GM19397 (cell line): ENCODE data around the gene GALNT5.
A peak's percentile ranks its signal among the peaks of the same experiment; 100 is the strongest.
"Not testable (repeated sequence)": the region's sequence is repeated elsewhere in the genome, so short reads cannot be mapped to it uniquely, and the experiment has no call there.

Experiments
- ATAC-seq: cut with Tn5 transposase; IDR thresholded peaks from one replicate; pipeline ENCODE4 v1.9.1; 2021; ENCODE audit warnings: mild to moderate bottlenecking, moderate library complexity; ENCODE audit not compliant: unreplicated experiment

Gene GALNT5, protein sequence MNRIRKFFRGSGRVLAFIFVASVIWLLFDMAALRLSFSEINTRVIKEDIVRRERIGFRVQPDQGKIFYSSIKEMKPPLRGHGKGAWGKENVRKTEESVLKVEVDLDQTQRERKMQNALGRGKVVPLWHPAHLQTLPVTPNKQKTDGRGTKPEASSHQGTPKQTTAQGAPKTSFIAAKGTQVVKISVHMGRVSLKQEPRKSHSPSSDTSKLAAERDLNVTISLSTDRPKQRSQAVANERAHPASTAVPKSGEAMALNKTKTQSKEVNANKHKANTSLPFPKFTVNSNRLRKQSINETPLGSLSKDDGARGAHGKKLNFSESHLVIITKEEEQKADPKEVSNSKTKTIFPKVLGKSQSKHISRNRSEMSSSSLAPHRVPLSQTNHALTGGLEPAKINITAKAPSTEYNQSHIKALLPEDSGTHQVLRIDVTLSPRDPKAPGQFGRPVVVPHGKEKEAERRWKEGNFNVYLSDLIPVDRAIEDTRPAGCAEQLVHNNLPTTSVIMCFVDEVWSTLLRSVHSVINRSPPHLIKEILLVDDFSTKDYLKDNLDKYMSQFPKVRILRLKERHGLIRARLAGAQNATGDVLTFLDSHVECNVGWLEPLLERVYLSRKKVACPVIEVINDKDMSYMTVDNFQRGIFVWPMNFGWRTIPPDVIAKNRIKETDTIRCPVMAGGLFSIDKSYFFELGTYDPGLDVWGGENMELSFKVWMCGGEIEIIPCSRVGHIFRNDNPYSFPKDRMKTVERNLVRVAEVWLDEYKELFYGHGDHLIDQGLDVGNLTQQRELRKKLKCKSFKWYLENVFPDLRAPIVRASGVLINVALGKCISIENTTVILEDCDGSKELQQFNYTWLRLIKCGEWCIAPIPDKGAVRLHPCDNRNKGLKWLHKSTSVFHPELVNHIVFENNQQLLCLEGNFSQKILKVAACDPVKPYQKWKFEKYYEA

DNA sequence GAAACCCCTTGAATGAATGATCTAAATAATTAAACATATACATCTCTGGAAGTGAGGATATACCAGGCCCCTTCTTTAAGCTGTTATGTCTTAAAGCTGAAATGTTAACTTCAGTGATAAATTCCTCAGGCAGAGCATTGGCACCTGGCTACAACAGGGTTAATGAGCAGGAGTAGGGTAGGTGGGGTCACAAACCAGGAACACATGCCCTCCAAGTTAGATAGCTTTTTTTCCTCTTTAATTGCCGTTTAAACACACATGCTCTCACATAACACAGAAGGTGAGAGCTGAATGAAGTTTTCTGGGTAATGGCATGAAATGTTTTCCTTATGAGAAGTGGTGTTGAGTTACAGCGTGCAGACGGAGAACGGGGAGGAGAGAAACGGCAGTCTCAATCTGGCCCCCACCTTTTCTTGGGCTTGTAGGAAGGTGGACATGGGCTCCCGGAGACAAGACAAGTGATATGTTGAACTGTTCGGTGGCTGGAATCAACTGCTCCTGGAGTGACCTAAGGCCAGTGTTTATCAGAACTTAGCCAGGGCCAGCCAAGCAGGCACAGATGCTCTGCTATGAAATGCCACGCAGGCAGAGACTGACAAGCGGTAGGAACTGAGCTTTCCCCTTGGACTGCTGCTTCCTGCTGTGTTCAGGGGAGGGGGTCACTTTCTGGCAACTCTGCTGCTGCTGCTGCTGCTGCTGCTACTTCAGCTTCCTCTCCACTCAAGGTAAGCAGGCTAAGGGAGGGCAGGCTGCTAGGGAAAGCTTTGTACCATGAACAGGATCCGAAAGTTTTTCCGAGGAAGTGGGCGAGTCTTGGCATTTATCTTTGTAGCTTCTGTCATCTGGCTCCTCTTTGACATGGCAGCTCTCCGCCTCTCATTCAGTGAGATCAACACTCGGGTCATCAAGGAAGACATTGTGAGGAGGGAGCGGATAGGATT, at the start of gene GALNT5:
TSS of gene GALNT5 (plus strand) at position 394 of the 941 bp plus-strand sequence. CDS start at position 772, 378 bp downstream.
- no peak for ATAC-seq

DNA sequence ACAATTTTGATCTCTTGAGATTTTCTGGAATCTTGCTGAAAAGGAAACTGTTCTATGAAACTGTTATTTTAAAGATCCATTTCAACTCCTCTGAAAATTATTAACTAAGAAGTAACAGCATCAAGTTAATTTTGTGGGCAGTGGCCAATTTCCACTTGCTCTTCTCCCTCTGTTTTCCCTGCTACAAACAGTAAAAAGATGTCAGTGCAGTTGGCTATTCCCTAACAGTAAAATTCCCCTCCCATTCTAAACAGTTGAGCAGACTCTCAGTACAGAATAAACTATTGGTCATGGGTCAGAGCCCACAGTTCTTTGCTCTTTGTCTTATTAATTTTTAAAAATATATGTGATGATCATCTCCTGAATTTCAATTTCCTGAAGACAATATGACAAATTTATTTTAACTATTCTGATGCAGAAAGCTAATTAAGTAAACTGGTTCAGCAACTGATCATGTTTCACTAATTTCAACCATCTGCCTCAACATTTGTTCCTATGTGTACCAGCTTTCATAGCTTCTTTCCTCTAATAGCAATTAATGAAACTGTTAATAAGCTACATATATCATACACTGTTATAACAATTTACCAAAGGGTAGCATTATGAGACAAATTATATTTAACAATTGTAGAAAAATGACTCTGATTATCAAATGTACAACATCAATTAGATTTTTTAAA, 41.1 kb upstream of the GALNT5 start:
- ATAC-seq = no peak

DNA sequence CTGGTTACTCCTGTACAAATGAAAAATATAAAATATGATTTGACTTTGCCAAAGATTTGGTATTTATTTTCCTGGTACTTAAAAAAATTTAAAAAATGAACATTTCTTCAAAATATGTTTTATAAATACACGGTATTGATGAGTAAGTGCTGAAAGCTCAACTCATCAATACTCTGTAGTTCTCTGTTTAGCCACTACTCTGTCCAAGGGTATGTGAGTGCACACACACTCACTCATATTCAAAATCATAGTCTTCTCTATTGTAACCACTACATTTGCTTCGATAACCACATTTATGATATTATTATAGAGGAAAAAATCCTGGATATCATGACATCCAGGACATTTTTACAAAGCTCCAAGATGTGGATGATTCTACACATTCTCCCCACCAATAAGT, 40.1 kb upstream of the GALNT5 start:
- no peak for ATAC-seq

DNA sequence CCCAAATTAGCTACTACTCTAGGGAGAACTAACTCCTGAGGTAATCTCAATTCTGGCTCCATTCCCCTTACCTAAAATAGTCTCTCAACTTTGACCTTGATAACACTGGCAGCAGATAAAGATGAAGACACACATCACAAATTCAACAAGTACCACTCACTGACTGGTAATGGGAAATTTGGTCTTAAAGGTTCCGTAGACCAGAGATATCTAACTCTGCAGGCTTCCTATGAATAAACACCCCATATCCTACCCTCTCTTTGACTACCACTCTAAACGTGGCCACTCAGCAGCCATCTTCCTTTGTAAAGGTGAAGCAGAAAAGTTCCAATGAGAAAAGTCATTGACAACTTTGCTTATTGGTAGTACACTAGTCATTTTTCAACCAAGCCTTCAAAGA, 38.6 kb upstream of the GALNT5 start:
- ATAC-seq = no peak

DNA sequence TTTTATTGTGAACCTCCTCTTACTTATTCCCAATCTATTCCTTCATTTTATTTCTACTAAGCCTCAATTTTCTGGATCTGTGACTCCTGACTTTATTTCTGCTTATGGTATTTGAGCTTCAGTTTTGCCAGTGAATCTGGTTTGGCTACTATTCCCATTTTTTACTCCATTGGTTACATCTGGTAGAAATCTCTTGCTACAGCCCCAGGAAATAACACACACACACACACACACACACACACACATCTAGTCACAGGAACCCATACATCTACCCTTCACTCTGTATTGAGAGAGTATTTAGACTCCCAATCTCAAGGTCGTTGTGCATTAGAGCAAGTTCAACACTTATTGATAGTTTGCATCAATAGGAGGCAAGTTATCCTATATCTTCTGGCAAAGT, 37.0 kb upstream of the GALNT5 start:
- no peak for ATAC-seq

DNA sequence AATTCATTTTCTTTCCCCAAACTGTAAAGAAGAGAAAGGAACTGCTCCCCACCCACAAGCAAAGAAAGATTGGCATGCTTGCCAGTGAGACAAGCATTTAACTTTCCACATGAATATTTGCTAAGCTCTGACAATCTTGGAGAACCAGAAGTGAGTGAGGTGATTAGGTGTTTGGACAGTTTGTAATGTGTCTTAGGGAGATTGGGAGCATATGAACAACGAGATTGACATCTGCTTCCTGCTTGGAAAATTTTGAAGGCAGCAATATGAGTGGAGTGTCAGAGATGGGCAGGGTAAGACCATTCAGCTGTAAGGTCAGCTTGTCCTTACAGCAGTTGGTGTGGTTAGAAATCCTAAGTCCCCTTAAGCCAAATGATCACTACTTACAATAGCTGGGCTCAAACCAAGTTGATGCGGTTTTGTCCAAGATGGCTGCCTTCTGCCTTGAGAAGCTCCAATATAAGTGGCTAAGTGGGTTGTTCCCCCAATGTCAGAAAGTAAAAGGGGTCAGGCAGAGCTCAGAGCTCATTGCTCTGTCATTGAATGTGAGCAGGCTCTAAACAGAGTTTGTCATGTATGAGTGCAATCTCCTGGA, 36.0 kb upstream of the GALNT5 start:
- ATAC-seq = no peak

DNA sequence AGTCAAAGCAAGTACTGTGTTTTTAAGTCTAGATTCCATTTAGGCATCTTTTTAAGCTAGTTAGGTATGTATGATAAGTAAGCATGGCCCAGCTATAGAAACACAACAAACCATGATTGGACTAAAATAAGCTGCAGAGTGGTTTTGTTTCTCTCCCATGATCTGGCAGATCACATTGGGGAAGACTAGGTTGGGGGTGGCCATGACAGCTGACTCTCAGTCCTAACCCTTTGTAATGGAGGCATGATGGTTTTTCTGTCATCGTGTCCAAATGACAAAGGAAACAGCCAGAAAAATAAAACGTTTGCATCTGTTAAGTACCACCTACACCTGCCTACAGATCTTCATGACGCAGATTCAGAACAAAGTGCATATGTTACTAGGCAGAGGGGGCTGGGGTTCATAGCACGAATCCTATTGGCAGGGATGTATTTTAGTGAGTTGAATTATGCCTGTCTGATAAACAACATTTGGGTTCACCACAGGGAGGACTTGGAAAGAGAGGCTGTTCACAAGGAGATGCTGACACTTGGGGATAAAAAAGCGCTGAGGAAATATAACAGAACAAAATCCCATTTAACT, 33.8 kb upstream of the GALNT5 start:
- ATAC-seq = no peak

DNA sequence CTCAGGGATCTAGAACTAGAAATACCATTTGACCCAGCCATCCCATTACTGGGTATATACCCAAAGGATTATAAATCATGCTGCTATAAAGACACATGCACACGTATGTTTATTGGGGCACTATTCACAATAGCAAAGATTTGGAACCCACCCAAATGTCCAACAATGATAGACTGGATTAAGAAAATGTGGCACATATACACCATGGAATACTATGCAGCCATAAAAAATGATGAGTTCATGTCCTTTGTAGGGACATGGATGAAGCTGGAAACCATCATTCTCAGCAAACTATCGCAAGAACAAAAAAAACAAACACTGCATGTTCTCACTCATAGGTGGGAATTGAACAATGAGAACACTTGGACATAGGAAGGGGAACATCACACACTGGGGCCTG, 33.1 kb upstream of the GALNT5 start:
- ATAC-seq = not testable (repeated sequence)

DNA sequence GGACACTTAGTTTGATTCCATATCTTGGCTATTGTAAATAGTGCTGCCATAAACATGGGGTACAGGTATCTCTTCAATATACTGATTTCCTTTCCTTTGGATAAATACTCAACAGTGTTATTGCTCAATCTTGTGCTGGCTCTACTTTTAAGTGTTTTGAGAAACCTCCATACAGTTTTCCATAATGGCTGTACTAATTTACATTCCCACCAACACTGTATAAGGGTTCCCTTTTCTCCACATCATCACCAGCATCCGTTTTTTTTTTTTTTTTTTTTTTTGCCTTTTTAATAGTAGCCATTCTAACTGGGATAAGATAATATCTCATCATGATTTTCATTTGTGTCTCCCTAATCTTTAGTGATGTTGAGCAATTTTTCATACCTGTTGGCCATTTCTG, 29.9 kb upstream of the GALNT5 start:
- no peak for ATAC-seq

DNA sequence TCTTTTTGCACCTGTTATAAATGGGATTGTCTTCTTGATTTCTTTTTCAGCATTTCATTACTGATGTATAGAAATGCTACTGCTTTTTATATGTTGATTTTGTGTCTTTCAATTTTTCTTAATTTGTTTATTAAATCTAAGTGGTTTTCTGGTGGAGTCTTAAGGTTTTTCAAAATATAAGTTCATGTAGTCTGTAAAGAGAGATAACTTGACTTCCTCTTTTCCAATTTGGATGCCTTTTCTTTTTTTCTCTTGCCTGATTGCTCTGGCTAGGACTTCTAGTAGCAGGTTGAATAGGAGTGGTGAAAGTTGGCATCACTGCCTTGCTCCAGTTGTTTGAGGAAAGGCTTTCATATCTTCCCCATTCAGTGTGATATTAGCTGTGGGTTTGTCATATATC, 28.6 kb upstream of the GALNT5 start:
- no peak for ATAC-seq

DNA sequence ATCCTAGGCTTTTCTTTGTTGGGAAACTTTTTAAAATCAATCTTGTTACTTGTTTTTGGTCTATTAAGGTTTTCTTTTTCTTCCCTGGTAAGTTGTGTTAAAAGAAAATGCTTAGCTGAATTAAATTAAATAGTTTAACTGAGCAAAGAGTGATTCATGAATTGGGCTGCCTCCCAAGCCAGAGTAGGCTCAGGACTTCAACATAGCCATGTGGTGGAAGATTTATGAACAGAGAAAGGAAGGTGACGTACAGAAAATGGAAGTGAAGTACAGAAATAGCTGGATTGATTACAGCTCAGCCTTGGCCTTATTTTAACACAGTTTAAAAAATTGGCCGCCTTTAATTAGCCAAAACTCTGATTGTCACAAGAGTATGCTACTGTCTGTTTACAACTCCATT, 27.9 kb upstream of the GALNT5 start:
- ATAC-seq = no peak

DNA sequence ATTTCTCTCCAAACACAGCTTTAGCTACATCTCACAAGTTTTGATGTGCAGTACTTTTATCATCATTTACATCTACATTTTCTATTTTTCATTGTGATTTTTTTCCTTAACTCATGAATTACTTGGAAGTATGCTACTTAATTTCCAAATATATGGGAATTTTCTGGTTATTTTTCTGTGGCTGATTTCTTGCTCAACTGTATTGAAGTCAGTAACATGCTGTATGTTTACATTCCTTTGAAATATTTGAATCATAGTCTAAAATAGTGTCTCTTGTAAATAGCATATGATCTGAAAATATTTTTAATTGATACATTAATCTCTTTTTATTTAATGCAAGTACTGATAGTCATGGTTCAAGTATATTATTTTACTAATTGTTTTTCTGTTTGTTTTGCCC, 26.0 kb upstream of the GALNT5 start:
- ATAC-seq = no peak

DNA sequence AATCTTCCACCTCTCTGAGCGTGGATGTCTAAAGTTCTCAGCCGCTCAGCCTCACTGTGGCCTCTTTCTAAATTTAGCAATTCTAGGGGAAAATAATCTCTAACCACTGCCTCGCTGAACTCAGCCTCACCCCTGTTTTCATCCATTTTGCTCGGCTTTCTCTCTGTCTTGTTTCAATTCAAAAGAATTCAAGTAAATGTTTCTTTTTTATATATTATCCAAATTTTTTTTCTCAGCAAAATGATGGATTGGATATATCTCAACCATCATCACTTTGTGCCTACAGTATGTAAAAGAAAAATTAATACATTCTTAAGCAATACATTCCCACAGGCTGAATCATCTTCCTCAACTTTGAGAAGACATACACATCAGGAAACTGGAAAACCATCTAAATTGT, 24.0 kb upstream of the GALNT5 start:
- ATAC-seq = no peak

DNA sequence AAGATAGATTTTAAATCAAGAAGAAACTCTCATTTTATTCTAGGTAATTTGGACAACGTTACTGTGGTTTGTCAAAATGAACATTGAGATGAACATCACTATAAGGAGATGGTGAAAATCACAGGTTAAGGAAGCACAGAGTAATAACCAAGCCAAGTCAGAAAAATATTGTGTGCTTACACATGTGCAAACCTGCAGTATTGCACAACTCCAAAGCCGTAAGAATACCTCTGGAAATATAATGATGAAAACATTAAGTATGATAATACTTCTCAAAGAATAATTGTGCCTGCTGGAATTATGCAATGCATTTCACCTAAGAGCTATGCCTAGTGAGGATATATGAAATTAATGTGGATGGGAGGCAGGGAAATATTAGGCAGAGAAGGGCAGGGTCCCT, 21.1 kb upstream of the GALNT5 start:
- no peak for ATAC-seq

DNA sequence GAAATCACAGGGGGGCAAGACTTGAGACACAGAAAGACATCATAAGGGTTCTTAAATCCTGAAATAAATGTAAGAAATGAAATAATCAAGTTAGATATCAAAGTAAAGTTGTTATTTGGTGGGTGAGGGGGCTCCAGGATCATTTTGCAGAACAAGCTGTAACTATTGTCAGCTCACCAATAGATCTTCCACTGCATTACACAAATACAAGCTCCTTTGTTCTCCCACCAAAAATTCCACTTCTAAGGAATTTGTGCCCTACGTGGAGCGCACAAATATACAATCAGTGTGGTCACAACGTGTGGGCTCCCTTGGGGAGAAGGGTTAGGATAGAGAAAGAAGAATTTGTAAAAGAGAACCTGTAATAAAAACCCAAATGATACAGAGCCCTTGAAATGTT, 19.2 kb upstream of the GALNT5 start:
- no peak for ATAC-seq

DNA sequence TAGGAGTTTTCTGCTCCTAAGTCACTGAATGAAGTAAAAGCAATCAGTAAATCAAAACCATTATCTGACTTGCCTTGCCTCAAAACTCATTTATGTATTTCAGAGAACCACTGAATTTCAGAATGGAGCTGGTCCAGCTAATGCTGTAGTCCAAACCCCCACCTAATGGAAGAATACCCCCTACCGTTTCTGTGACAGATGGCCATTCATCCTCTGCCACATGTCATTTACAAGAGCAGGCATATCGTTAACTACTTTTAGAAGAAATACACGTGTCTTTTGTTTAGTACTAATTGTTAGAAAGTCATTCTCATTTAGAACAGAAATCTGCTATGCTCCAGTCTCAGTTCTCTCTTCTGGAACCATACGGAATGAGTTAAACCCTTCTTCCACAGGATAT, 12.8 kb upstream of the GALNT5 start:
- no peak for ATAC-seq

DNA sequence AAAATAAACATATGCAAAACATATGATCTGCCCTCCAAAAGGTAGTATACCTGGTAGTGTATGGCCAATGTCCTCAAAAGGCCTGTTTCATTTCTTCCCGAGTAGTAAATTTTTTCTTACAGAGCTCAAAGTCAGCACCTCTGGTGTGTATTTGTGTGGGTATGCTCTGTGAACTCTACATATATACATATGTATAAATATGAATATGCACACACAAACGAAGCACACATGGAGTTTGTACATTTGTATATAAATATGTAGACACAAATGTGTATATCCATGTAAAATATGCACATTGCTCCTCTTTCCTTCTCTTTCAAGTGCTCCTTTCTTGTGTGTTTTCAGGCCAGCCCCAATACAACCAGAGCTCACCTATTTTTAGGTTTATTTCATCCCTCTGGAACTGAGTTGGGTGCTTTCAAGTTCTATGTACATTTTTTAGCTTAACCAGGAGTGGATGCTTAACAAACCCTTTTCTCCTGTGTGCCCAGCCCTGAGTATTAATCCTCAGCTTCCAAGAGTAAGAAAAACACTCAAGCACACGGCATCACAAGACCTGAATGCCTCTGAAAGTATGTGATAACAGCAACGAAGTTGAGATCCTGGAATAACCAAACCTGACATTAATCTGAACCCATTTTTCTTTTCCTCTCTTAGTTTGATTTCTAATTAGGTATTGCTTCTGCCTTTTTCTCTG, 12.2 kb upstream of the GALNT5 start:
- ATAC-seq = no peak

DNA sequence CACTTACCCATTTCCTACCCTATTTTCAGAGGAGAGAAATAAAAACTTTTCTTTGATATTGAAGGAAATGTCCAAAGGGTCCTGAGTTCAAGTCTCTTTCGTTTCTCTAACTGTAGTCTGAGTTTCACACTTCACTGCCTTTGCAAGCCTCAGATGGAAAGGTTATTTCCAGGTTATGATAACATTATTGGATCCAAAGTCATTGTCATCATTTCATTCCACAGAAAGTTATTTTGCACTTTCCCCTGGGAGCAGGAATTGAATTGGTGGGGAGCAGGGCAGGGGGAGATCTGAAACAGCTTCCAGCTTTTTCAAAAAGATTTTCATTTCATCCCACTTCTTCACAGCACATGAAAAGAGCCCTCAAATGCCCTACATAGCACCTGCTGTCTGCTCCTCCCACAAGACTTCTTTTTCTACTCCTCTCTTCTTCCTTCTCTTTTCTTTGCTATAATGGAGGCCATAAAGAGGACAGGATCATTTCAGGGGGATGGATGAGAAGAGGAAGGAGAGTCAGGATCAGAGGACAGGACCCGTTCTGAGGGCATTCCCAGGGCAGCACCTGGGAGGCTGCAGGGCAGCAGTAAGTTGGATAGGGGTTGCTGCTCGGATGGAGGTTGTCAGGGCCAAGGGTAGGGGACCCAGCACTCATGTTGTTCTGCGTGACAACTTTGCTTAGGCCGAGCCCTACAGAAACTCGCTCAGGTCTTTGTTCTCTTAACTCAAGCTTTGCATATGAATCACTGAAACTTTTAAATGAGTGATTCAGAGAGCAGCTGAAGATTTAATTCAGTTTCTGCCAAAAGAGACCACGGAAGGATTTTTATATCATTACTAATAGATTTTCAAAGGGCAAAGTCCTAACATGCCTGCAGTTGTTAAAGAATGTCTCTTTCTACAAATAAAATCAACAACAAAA, 11.4 kb upstream of the GALNT5 start:
- ATAC-seq = peak; percentile 91
